ENCODE measurements around the gene APOE. TPM values are rescaled to one million over a fixed set of nuclear protein-coding genes. Genes with fewer than 3 reads are reported as not detected.
A peak's percentile ranks its signal among the peaks of the same experiment; 100 is the strongest.
"Not testable (repeated sequence)": the region's sequence is repeated elsewhere in the genome, so short reads cannot be mapped to it uniquely, and the experiment has no call there.

Gene APOE
- polyA plus RNA-seq, 3 donors, result 397 to 528 (median 454) TPM

GRCh38 chr19:44876930-44877535 is 28.6 kb upstream of the APOE start:
- DNase-seq, result no peak

- no peak for DNase-seq
Observed at GRCh38 chr19:44878120-44878865, 27.3 kb upstream of the APOE start.

- no peak for DNase-seq
Observed at GRCh38 chr19:44879309-44880065, 26.1 kb upstream of the APOE start.

- no peak for DNase-seq
Observed at GRCh38 chr19:44882063-44882462, 23.5 kb upstream of the APOE start.

GRCh38 chr19:44882619-44883397 is 22.8 kb upstream of the APOE start:
- DNase-seq, result not testable (repeated sequence)

GRCh38 chr19:44883922-44884321 is 21.7 kb upstream of the APOE start:
- DNase-seq, result no peak

- no peak for DNase-seq
Observed at GRCh38 chr19:44884566-44884965, 21.0 kb upstream of the APOE start.

- DNase-seq, result no peak
Observed at GRCh38 chr19:44886141-44886540, 19.5 kb upstream of the APOE start.

- no peak for DNase-seq
Observed at GRCh38 chr19:44887648-44888047, 17.9 kb upstream of the APOE start.

- DNase-seq, result not testable (repeated sequence)
Observed at GRCh38 chr19:44888335-44888734, 17.3 kb upstream of the APOE start.

- no peak for DNase-seq
Observed at GRCh38 chr19:44889830-44890365, 15.7 kb upstream of the APOE start.

GRCh38 chr19:44890366-44891015 is 15.1 kb upstream of the APOE start:
- peak; percentile 98 for DNase-seq

GRCh38 chr19:44891016-44891882 is 14.3 kb upstream of the APOE start, which contains the start of gene TOMM40:
Gene TOMM40, plus strand, starts transcription at chr19:44891254. Its CDS starts 162 bp downstream, at chr19:44891416.
- DNase-seq, result peak; percentile 100

GRCh38 chr19:44892932-44893331 is 12.7 kb upstream of the APOE start:
- DNase-seq, result no peak

- DNase-seq, result no peak
Observed at GRCh38 chr19:44893332-44894051, 12.1 kb upstream of the APOE start.

GRCh38 chr19:44894052-44894400 is 11.6 kb upstream of the APOE start:
- no peak for DNase-seq

- no peak for DNase-seq
Observed at GRCh38 chr19:44894946-44895345, 10.7 kb upstream of the APOE start.

GRCh38 chr19:44897835-44898234 is 7.8 kb upstream of the APOE start:
- no peak for DNase-seq

Measured in renal pelvis (tissue), 4 donors.